Activated B cell treated with CpG ODN at 0.5 μM for 24 hours (primary cell): ENCODE data around the gene TBXAS1. TPM values are rescaled to one million over a fixed set of nuclear protein-coding genes. Genes with fewer than 3 reads are reported as not detected.

Source experiments
- ATAC-seq: fragments of 200-7000 bp; cut with Tn5 transposase; one replicate; pipeline ENCODE4 v1.10.0; 2021; ENCODE audit warnings: low read depth, mild to moderate bottlenecking, moderate library complexity
- CTCF ChIA-PET: fragments of 350-600 bp; sonication (Branson Sonifier 250); formaldehyde crosslinking; loops from one replicate; lab custom pipeline; 2021; ENCODE audit warnings: antibody characterized with exemption; lab: Charles Lee
- POLR2A ChIA-PET: fragments of 350-600 bp; sonication (Branson Sonifier 250); formaldehyde crosslinking; loops from one replicate; lab custom pipeline; 2021; ENCODE audit warnings: antibody characterized with exemption; lab: Charles Lee
- DNase-seq: peaks from one replicate; pipeline ENCODE4 v3.0.0; 2022
- H3K27ac Mint-ChIP-seq: one replicate; pipeline ENCODE4 v1.8.0; 2020; ENCODE audit warnings: mixed read lengths
- H3K27me3 Mint-ChIP-seq: one replicate; pipeline ENCODE4 v1.8.0; 2021; ENCODE audit warnings: mixed read lengths
- H3K36me3 Mint-ChIP-seq: one replicate; pipeline ENCODE4 v1.8.0; 2021; ENCODE audit warnings: low read depth, mixed read lengths
- H3K4me1 Mint-ChIP-seq: one replicate; pipeline ENCODE4 v1.8.0; 2021; ENCODE audit warnings: mixed read lengths
- H3K4me3 Mint-ChIP-seq: one replicate; pipeline ENCODE4 v1.8.0; 2020; ENCODE audit warnings: mild to moderate bottlenecking, mixed read lengths
- H3K9me3 Mint-ChIP-seq: one replicate; pipeline ENCODE4 v1.8.0; 2020; ENCODE audit warnings: mixed read lengths
- CTCF ChIP-seq: fragments of 200-600 bp; IDR thresholded peaks from one replicate; pipeline ENCODE4 v1.8.0; 2022; ENCODE audit warnings: antibody characterized with exemption, mild to moderate bottlenecking
- intact Hi-C: fragments of 100-400 bp; cut with micrococcal nuclease; formaldehyde crosslinking; loops from one replicate; pipeline ENCODE4 v1.15.1; 2024
- total RNA-seq: library from RNA; stranded (reverse); gene quantifications from 2 replicates; pipeline ENCODE4 v1.2.3, GENCODE V29; 2022

The TBXAS1 gene
- total RNA-seq, 1 donor from 2014 or later, result 3.8 TPM

DNA sequence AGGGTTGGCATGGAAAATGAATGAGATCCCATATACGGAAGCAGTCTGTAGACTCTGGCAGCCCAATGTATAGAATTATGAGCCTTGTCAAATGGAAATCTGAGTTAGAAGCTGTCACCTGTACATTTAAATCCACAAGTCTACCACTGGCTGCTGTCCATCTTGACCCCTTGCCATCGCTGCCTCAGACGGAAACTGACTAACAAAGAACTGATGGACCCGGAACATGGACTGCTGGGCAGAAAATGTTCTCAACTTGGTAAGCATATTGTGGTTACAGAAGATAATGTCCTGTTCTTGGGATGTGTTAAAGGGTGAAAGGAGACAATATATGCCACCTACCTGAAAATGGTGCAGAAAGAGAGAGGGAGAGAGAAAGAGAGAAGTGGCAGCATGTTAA, 196.2 kb downstream of the TBXAS1 start:
- ATAC-seq, result no peak
- DNase-seq, result no peak
- Mint-ChIP-seq H3K4me3 (no peak overlapping the region), H3K36me3 (peaks cover 81% of the 10 kb centered on the region), H3K27ac (no peak overlapping the region), H3K27me3 (no peaks in the 10 kb centered on the region), H3K9me3 (no peaks in the 10 kb centered on the region), H3K4me1 (no peaks in the 10 kb centered on the region)
- ChIA-PET CTCF (no interaction called here), POLR2A (no interaction called here)
- intact Hi-C loops, result no loop called here
- TF ChIP-seq CTCF, result no peak

DNA sequence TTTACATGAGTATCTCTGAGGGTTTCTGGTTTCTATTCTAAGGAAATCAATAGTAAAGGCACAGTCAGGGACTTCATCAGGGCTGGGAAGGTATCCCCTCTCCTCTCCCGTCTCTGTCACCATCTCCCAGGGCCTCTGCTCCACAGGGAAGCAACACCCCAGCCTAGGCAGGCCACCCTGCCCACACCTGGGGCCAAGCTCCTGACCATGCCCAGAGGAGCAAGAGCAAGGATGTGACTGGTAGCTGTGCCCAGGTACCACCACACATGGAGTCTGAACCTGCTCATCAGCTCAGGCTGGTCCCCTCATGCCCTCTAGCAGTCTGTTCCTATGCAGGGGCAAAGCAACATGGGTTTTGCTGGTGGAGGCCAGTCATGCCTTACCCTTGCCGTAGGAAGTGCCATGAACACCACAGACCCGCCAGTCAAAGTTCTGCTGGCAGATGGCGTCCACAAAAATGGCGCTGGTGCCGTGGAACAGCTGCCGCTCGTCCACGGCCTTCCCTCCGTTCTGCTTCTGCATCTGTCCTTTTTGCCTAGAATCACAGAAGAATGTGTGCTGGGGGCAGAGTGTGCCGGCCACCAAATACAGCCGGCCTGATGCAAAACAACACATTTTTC, 196.9 kb downstream of the TBXAS1 start:
- Mint-ChIP-seq H3K27ac (no peak overlapping the region), H3K27me3 (no peaks in the 10 kb centered on the region), H3K4me1 (no peaks in the 10 kb centered on the region), H3K9me3 (no peaks in the 10 kb centered on the region), H3K4me3 (no peak overlapping the region), H3K36me3 (peaks cover 88% of the 10 kb centered on the region)
- ChIA-PET POLR2A (no interaction called here), CTCF (no interaction called here)
- DNase-seq (no peak), ATAC-seq (no peak)
- intact Hi-C loops, result no loop called here
- no peak for TF ChIP-seq CTCF

- DNase-seq (no peak), ATAC-seq (no peak)
- ChIA-PET CTCF (interaction anchor here (0.6 kb wide), 1 partner anchor 28 kb away, joined by 3 read pairs; no protein-coding TSS in a partner anchor), POLR2A (no interaction called here)
- Mint-ChIP-seq H3K27me3 (no peaks in the 10 kb centered on the region), H3K36me3 (peaks cover 88% of the 10 kb centered on the region), H3K4me3 (no peak overlapping the region), H3K4me1 (no peaks in the 10 kb centered on the region), H3K27ac (no peak overlapping the region), H3K9me3 (no peaks in the 10 kb centered on the region)
- intact Hi-C loops, result no loop called here
- no peak for TF ChIP-seq CTCF
These were observed 197.9 kb downstream of the TBXAS1 start for GRCh38 chr7:140026935-140027334.

DNA sequence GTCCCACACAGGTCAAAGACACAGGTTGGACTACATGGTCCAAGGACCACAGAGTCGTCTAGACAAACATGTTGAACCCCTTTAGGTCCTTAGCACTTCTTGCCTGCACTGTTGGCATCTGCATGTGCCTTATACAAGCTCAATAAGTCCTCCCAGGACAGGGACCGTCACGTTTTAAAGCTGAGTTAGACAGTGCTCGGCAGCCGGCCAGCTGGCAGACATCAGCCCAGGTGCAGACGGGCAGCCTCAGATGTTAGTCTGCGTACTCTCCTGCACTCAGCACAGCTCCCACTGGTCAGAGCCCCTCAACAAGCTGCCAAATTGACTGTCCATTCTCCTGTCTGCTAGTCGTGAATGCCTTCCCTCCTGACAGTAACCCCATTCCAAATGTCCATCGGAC, 198.8 kb downstream of the TBXAS1 start:
- CTCF ChIA-PET, result no interaction called here
- Mint-ChIP-seq H3K27me3 (no peaks in the 10 kb centered on the region), H3K4me1 (peaks cover 5% of the 10 kb centered on the region), H3K36me3 (peaks cover 83% of the 10 kb centered on the region), H3K9me3 (no peaks in the 10 kb centered on the region), H3K27ac (no peak overlapping the region), H3K4me3 (no peak overlapping the region)
- DNase-seq (no peak), ATAC-seq (no peak)
- POLR2A ChIA-PET, result no interaction called here
- intact Hi-C loops, result no loop called here
- no peak for TF ChIP-seq CTCF

- CTCF ChIA-PET, result no interaction called here
- Mint-ChIP-seq H3K9me3 (no peaks in the 10 kb centered on the region), H3K4me3 (no peak overlapping the region), H3K27ac (no peak overlapping the region), H3K4me1 (peaks cover 7% of the 10 kb centered on the region), H3K36me3 (peaks cover 82% of the 10 kb centered on the region), H3K27me3 (no peaks in the 10 kb centered on the region)
- intact Hi-C loops, result no loop called here
- no peak for TF ChIP-seq CTCF
- no peak for ATAC-seq
- POLR2A ChIA-PET, result no interaction called here
- DNase-seq, result no peak
These were observed 199.2 kb downstream of the TBXAS1 start for GRCh38 chr7:140028311-140028710.
